KBM-7 (cell line): ENCODE measurements around the gene CCNT2.

ENCODE experiments used
- DNase-seq: peaks from one replicate; pipeline ENCODE4 v3.0.0-alpha.2; 2015
- in situ Hi-C: fragments of 300-500 bp; cut with MboI; formaldehyde crosslinking; loops from 2 replicates; pipeline ENCODE4 v1.14.3; 2020; ENCODE audit warnings: low sequenced_read_pairs, low pct_unique_long_range_greater_than_20kb, mixed read lengths

The CCNT2 gene

DNA sequence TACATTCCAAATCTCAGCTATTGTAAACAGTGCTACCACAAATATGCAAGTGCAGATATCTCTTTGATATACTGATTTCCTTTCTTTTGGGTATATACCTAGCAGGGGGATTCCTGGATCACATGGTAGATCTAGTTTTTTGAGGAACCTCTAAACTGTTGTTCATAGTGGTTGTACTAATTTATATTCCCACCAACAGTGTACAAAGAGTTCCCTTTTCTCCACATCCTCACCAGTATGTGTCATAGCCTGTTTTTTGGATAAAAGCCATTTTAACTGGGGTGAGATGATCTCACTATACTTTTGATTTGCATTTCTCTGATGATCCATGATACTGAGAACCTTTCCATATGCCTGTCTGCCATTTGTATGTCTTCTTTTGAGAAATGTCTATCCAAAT is 6.3 kb upstream of the CCNT2 start:
- DNase-seq, result no peak
- in situ Hi-C loops, result no loop called here

DNA sequence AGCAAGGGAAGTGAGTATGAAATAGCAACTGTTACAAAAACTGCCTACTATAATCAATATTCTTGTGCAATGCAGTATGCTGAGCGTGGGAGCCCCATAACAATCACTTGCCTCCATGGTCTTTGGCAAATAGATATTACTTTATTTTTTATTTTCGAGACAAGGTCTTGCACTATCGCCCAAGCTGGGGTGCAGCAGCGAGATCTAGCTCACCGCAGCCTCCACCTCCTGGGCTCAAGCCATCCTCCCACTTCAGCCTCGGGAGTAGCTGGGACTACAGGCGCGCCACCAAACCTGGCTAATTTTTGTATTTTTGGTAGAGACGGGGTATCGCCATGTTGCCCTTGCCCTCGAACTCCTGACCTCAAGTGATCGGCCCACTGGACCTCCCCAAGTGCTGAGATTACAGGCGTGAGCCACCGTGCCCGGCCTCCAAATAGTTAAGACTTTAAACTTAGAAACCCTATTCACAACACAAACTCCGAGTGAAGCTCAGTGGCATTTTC is 1.2 kb upstream of the CCNT2 start:
- no peak for DNase-seq

DNA sequence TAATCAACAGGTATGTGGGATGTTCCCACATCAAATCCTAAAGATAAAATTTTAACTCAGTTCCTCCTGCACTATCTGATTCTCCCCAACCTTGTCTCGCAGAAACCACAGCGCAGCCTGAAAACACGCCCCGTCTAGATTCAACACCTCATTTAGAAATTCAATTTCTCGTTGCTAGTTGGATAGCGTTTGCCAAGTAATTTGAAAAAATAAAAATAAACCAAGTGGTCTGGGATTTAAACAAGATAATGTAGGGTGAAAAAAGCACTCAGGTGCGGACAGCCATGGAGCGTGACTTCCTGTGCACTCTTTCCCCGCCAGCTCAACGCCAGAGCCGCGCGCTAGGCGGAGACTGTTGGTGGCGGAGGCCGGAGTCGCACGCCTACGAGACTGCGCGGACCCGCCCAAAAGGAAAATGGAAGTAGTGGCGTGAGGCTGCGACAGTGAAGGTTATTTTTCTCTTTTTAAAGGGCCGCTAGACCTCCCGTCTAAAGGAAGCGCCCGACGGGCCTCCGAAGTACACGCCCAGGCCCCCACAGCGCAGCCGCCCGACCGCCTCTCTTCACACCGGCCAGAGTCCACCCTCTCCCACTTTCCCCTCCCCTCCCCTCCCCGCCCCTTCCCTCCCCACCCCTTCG is 615 bp upstream of the CCNT2 start:
- peak; percentile 95 for DNase-seq
- in situ Hi-C loops, result no loop called here

More for the DNA sequence above, 1.2 kb upstream of the CCNT2 start:
- in situ Hi-C loops, result no loop called here

DNA sequence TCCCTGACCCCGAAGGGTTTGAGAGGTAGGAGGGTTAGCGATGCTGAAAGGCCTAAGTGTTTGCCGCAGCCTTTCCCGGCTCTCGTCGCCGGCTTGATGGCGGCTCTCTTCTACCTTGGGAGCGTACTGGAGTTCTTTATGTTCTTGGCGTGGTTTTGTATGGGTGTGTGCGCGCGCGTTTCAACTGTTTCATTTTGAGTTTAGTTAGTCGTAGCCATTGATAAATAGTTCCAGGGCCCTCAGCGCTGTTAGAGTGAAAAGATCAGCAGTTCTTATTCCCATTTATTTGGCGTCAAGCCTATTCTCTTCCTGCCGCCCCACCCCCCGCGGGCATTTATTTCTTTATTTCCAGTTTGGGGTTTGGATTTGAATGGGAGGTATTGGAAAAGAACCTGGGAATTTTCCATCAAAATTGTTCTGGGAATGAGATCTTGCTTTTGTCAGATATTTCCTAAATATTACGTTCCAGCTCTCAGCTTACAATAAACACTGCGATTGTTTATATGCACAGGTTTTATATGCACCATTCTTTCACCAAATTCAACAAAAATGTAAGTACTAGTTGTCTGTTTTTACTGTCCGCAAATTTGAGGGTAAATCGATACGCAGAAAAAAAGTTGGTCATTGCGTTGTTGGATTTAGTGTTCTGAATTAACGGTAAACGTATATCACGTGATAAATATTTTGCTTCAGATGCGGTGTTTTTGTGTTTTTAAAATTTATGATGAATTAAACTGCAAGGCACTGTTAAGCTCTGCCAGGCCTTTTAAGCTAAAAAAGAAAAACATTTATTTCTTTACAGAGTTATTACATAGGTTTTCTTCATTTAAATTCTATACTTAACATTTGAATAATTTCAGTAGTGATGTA is 954 bp downstream of the CCNT2 start:
- peak; percentile 54 for DNase-seq
- in situ Hi-C loops, result no loop called here

DNA sequence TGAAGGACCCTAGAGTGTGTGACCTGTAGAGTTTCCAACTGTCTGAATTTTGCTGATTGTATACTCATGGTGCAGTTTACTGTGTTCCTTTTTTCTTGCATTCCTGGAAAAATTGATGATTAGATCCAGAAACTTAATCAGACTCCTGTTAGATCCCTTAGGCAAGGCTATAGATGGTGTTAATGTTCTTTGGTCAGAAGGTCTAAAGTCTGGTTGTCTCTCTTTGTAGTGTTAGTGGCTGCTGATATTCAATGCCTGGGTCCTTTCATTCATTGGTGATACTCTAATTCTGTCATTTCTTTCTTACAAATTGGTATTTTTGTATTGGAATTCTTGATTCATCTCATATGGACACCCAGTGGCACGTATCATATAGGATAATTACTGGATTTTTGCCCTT is 6.3 kb downstream of the CCNT2 start:
- DNase-seq, result no peak
- in situ Hi-C loops, result no loop called here

DNA sequence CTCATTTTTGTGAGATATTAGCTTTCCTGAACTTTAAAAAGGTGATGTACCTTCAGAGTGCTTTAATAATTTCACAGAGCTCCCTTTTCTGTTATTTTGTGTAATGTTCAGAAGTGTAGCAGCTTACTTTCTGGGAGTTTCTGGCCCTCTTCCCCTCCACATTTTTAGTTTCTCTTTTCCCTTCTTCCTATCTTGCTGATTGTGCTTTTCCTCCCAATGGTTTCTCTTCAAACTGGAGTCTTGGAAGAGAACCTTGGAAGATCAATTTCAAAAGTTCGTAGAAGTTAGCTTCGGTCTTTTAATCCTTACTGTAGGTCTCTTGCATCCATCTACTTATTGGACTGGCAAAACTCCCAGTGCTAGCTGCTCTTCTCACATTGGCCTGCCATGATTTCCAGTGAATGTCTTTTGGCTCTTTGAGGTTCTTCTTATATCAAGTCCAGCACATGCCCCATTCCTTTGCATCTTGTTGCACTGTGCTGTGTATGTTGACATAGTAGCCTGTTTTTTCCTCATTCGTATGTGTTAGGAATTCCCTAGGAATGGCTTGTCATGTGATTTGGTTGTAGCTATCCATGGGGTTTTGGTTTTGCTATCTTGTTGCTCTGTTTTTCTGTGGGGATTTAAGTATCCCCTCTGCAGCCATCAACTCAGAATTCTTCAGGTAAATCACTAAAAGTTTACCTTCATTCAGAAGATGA is 7.8 kb downstream of the CCNT2 start:
- no peak for DNase-seq
- in situ Hi-C loops, result no loop called here

DNA sequence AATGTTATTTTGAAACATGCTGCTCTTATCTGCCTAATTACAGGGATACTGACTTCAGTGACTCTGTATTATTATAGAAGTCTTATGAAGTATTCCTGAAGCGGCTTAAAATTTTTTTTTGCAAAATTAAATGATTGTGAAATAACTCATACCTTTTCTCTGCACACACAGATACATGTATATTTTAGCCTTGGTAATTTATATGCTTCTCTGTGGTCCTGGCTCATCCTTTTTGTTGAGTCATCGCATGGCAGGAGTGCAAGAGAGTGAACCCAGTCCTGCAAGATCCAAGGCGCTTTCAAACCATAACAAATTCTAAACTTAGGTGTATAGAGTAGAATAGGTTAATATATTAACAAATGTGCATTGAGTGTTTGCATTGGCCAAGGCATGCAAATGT is 8.6 kb downstream of the CCNT2 start:
- no peak for DNase-seq
- in situ Hi-C loops, result no loop called here

DNA sequence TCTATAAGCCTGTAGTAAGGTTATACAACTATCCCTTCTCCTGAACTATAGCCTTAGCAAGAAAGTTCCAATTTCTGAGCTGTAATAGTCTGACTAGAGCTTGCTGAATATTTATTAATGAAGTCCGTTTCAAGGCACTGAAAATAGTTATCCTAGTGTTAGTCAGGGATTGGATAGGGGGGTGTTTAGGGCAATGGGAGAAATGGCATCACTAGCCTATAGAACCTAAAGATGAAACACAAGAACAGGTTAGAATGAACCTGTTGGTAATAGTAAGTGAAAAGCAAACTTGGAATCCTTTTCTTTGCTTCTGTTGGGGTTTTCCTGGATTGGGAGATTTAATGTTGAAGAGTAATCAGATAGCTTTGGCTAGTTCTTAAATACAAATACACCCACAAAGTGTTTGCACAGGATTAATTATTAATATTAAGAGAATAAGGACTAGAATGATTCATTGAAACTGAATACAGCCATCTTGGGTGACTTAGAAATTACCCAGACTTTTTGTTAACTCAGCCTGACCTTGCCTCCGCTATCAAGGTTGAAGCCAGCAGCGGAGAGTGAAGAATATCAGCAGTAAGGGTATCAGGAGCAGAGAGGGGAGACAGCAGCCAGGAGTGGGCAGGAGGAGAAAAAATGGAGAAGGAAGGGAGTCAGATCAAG is 14.4 kb downstream of the CCNT2 start:
- no peak for DNase-seq
- in situ Hi-C loops, result no loop called here

DNA sequence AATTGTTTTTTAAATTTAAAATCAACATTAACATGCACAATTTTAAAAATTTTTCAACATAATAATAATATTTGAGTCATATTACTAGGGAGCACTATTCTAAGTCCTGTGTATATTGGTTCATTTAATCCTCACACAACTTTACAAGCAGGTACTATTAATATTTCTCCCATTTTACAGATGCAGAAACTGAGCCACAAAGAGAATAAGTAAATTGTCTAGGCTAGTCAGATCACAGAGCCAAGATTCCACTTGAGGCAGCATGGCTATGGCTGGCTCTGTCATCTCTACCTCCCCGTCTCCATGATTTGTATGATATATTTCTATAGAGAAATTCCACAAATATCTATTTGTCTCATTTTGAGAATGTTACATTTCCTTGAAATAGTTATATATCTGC is 15.1 kb downstream of the CCNT2 start:
- in situ Hi-C loops, result no loop called here
- DNase-seq, result no peak

DNA sequence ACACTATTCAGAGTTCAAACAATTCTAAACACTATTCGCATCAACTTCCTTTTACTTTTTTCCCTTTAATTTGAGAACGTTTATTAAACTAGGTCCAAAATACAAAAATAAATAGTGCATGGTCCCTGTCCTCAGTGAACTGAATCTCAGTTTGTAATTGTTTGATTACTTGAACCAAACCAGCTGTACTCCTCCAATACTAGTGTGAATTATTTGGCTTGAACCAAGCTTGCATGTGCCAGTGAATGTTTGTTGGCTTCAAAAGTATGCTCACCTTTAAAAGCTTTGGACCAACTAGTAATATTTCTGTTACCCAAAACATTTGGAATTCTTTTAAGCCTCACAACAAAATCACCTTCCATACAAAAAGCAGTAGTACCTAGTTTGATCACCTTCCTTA is 15.5 kb downstream of the CCNT2 start:
- DNase-seq, result no peak
- in situ Hi-C loops, result no loop called here

DNA sequence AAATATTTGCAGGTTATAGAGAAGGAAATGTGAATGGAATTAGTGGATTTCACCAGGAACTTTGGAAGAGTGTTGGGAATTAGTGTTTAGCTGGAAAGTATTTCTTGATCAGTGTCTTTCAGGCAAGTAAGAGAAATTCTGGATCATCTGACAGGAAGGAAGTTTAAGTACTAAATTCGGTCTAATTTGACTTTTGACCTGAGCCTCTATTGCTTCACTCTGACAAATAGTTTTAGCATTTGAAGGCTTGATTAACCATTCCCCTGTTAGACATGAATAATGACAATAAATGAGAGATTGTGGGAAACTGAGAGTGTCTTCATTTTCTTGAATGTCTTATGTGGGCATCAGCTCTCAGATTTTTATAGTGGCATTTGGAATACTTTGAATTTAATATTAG is 16.0 kb downstream of the CCNT2 start:
- no peak for DNase-seq
- in situ Hi-C loops, result no loop called here

DNA sequence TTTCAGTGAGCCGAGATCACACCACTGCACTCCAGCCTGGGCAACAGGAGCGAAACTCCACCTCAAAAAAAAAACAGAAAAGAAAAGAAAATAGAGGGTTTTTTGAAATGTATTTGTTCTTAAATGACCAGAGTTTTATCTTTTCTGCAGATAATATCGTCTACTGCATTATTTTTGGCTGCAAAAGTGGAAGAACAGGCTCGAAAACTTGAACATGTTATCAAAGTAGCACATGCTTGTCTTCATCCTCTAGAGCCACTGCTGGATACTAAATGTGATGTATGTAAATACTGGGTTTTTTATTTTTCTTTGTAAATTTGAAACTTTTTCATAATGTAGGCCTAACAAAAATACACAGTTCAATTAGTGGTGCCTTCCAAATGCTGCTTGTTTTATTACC is 18.1 kb downstream of the CCNT2 start:
- no peak for DNase-seq
- in situ Hi-C loops, result no loop called here

DNA sequence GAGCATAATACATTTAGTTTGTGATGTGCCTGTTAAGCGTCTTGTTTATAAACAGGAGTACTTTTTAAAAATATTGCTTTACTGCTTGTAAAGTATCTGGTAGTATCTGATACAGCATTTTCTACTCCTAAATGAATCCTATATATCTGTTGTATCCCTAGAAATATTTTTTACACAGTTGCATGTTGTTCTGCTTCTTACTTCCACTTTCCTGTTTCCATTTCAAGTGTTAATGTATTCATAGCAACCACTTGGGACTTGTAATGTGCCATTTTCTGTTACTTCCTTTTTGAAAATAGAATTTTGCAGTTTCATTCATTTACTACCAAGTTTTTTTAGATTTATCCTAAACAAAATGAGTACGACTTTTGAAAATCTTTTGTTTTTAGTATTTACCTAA is 24.9 kb downstream of the CCNT2 start:
- in situ Hi-C loops, result no loop called here
- peak; percentile 54 for DNase-seq

DNA sequence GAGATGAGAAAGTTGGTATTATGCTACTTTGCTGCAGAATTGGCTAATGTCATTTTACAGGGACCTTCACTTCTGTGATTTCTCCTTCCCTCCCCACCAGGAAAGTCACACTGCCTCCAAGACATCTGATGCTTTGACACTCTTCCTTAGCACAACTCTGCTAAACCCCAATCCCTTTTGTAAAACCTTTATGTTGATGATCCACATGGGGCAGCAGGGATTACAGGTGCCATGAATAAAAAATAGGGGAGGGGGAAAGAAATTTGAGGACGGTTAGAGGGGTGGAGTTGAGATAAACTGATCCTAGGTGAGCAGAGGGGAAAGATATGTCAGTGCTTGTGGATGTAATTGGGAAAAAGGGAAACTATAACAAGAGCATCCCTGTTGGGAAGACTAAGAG is 26.4 kb downstream of the CCNT2 start:
- DNase-seq, result no peak
- in situ Hi-C loops, result no loop called here

DNA sequence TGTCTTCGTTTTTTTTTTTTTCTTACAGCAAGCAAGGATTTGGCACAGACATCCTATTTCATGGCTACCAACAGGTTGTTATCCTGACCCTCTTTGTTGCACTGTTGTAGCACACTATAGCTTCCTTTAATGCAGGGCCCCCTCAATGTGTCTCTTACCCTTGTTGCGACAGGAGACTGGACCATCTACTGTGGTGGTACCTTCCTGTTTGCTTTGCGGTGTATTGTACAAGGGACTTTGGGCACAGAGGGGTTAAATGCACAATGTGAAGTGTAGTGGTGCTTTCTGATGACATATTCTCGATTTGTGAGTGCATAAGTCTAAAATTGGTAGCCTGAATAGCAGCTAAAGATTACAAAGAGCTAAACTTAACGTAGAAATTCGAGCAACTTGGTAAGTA is 27.5 kb downstream of the CCNT2 start:
- in situ Hi-C loops, result no loop called here

DNA sequence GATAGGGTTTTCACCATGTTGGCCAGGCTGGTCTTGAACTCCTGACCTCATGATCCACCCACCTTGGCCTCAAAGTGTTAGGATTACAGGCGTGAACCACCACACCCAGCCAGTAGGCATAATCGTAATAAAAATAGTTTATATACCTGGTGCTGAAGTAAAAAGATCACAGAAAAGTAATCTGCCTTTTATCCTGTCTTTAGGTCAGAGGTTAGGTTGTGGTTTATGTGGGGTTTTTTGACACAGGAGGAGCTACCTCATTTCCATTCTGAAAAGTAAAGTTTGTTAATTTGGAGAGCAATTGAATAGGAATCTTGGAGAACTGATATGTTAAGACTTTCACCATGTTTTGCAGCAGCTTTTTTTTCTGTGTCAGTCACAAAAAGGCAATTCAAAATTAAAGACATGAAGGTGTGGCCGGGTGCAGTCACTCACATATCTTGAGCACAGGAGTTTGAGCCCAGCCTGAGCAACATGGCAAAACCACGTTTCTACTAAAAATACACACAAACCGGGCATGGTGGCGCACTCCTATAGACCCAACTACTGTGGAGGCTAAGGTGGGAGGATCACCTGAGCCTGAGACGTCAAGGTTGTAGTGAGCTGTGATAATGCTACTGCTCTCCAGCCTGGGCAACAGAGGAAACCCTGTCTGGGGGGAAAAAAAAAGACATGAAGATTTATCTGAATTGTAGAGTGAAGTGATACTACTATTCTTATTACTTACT is 31.5 kb downstream of the CCNT2 start:
- no peak for DNase-seq
- in situ Hi-C loops, result no loop called here

More for the DNA sequence above, 27.5 kb downstream of the CCNT2 start:
- no peak for DNase-seq

DNA sequence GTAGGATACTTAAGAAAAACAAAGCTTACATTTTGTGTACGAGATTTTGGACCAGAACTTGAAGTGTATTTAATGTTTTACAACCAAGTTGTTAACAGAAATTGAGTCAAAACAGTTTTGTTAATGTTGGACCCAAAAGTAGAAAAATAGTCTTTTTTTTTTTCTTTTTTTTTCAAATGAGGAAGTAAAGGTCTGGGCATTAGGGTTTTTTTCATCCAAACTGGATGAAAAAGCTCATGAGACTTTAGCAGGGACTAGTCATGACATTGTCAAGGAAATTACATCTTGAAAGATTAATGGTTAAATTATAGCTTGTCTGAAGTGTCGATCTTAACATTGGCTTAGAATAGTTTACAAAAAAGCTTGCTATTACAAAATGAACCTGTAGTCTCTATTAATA is 32.3 kb downstream of the CCNT2 start:
- no peak for DNase-seq
- in situ Hi-C loops, result no loop called here

DNA sequence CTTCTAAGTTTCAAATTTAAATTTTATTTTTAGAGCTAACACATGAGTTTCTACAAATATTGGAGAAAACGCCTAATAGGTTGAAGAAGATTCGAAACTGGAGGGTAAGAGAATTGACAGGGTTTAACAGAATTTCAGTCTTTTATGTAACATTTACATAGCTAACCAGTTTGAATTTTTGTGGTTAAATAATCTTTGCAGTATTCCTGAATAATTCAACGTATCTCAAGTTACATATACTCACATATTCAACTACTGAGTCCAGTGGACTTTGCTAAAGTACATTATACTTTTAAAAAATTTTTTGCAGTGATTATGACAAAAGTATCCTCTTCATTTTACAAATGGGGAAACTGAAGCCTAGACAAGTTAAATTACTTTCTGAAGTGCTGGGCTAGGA is 34.0 kb downstream of the CCNT2 start:
- DNase-seq, result no peak

DNA sequence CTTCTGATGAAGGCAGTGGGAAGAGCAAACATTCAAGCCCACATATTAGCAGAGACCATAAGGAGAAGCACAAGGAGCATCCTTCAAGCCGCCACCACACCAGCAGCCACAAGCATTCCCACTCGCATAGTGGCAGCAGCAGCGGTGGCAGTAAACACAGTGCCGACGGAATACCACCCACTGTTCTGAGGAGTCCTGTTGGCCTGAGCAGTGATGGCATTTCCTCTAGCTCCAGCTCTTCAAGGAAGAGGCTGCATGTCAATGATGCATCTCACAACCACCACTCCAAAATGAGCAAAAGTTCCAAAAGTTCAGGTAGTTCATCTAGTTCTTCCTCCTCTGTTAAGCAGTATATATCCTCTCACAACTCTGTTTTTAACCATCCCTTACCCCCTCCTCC is 35.4 kb downstream of the CCNT2 start:
- in situ Hi-C loops, result no loop called here
- no peak for DNase-seq

More for the DNA sequence above, 34.0 kb downstream of the CCNT2 start:
- in situ Hi-C loops, result no loop called here
